HG03139 (cell line): ENCODE data around the gene C1R.

Experiments used
- ATAC-seq: cut with Tn5 transposase; IDR thresholded peaks from one replicate; pipeline ENCODE4 v1.9.1; 2021; ENCODE audit not compliant: unreplicated experiment

The C1R gene

GRCh38 chr12:7100239-7100638 lies 8.0 kb upstream of the C1R start:
- no peak for ATAC-seq

GRCh38 chr12:7099290-7099996 lies 7.2 kb upstream of the C1R start:
- no peak for ATAC-seq

- ATAC-seq: no peak
These were observed 4.7 kb upstream of the C1R start for GRCh38 chr12:7096979-7097378.

GRCh38 chr12:7096006-7096932 lies 4.0 kb upstream of the C1R start:
- no peak for ATAC-seq

GRCh38 chr12:7093892-7094291 lies 1.6 kb upstream of the C1R start:
- no peak for ATAC-seq

GRCh38 chr12:7093486-7093885 lies 1.2 kb upstream of the C1R start:
- no peak for ATAC-seq

- ATAC-seq: no peak
These were observed 778 bp upstream of the C1R start for GRCh38 chr12:7092986-7093460.

- ATAC-seq: no peak
These were observed 501 bp downstream of the C1R start for GRCh38 chr12:7091660-7092228.

GRCh38 chr12:7091171-7091570 lies 1.1 kb downstream of the C1R start:
- no peak for ATAC-seq

GRCh38 chr12:7090222-7090998 lies 1.8 kb downstream of the C1R start:
- ATAC-seq: no peak

- ATAC-seq: no peak
These were observed 2.9 kb downstream of the C1R start for GRCh38 chr12:7089196-7089871.

- ATAC-seq: no peak
These were observed 9.1 kb downstream of the C1R start for GRCh38 chr12:7083125-7083524.

- ATAC-seq: no peak
These were observed 11.2 kb downstream of the C1R start for GRCh38 chr12:7081037-7081436.

- ATAC-seq: no peak
These were observed 12.5 kb downstream of the C1R start for GRCh38 chr12:7079826-7080125.

GRCh38 chr12:7078163-7078562 lies 14.1 kb downstream of the C1R start:
- no peak for ATAC-seq

GRCh38 chr12:7076493-7076892 lies 15.8 kb downstream of the C1R start:
- ATAC-seq: no peak

- no peak for ATAC-seq
These were observed 16.3 kb downstream of the C1R start for GRCh38 chr12:7075939-7076338.

- no peak for ATAC-seq
These were observed 16.7 kb downstream of the C1R start for GRCh38 chr12:7075518-7075917.

- no peak for ATAC-seq
These were observed 18.3 kb downstream of the C1R start for GRCh38 chr12:7073946-7074345.

GRCh38 chr12:7072554-7072953 lies 19.7 kb downstream of the C1R start:
- no peak for ATAC-seq

GRCh38 chr12:7072035-7072434 lies 20.2 kb downstream of the C1R start:
- no peak for ATAC-seq
